ENCODE results near the gene CCDC150. TPM values are rescaled to one million over a fixed set of nuclear protein-coding genes. Genes with fewer than 3 reads are reported as not detected.

CCDC150 gene
- total and polyA plus RNA-seq, 2 of the 8 experiments (the other 6 are each of a cell fraction or from before 2014, with no cell fraction given): 8.3 to 31.9 TPM

DNA sequence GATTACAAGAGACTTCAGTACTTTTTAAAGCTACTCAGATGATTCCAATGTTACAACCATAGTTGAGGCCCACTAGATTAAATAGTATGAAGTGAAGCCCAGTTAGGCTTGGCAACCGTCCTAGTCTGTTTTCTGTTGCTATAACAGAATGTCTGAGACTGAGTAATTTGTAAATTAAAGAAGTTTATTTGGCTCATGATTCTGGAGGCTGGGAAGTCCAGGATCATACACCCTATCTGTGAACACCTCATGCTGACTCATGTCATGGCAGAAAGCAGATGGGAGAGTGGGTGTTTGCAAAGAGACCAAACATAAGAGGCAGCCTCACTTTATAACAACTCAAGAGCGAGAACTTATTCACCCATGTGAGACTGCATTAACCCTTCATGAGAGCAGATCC lies 63.1 kb downstream of the CCDC150 start:
- no peak overlapping the region for H2BK20ac ChIP-seq (ENCODE audit: low read length)
- no peaks in the 10 kb centered on the region for H3K27me3 ChIP-seq (replicated peaks in 1 of 4; ENCODE audit: control insufficient read depth in 3 of 4, extremely low read depth in 1 of 4, insufficient read depth in 3 of 4, low read length in 3 of 4)
- H2BK120ac ChIP-seq (replicated peaks; ENCODE audit: low read depth, low read length): no peak overlapping the region
- FAIRE-seq (no peak), DNase-seq (ENCODE audit: low read depth in 1 of 2, low spot score in 2 of 2) (no peak)
- H4K5ac ChIP-seq (ENCODE audit: insufficient read length, low read depth, low read length): no peak overlapping the region
- H3K4me1 ChIP-seq (replicated peaks in 1 of 4; ENCODE audit: control insufficient read depth in 3 of 4, insufficient read depth in 4 of 4, low read length in 3 of 4): no peaks in the 10 kb centered on the region
- no peak overlapping the region for H2AK5ac ChIP-seq (ENCODE audit: low read depth, low read length)
- WGBS, 2 experiments (ENCODE audit: extremely low coverage in 1 of 2, insufficient coverage in 1 of 2, insufficient read length in 1 of 2, insufficient replicate concordance in 2 of 2, low coverage in 1 of 2, low lambda C conversion rate in 2 of 2, missing lambda C conversion rate in 1 of 2): 98% methylated on average over 2 of the region's 2 CpGs; no CpG with 5 or more reads in 1 of the 2 experiments
- CTCF ChIA-PET (ENCODE audit: partially characterized antibody): no interaction called here
- peaks cover 0 to 7% (median 0%) of the 10 kb centered on the region in 4 experiments; a peak in 1 of 8 replicates for H3K36me3 ChIP-seq (ENCODE audit: control insufficient read depth in 2 of 4, insufficient read depth in 4 of 4, low read length in 3 of 4)
- no peaks in the 10 kb centered on the region for H4K20me1 ChIP-seq (replicated peaks in 1 of 2; ENCODE audit: control insufficient read depth in 1 of 2, insufficient read depth in 2 of 2, low read length in 2 of 2)
- H3K18ac ChIP-seq (ENCODE audit: extremely low read depth, low read length): no peak overlapping the region
- H2BK5ac ChIP-seq (ENCODE audit: low read depth, low read length): no peak overlapping the region
- no peak overlapping the region for H3K27ac ChIP-seq (ENCODE audit: low read depth, low read length)
- TF ChIP-seq TEAD4 (IDR thresholded peaks at IDR 0.05; ENCODE audit: low read depth, low read length) (no peak), CEBPB (IDR thresholded peaks at IDR 0.05; ENCODE audit: low read depth, low read length) (no peak), SIN3A (conservative IDR thresholded peaks at IDR 0.05 in 1 of 2, IDR thresholded peaks at IDR 0.05 in 1 of 2; ENCODE audit: low read depth in 1 of 2, low read length in 2 of 2) (no peak), POU5F1 (IDR thresholded peaks at IDR 0.05; ENCODE audit: low read depth, low read length) (no peak), HDAC2 (IDR thresholded peaks at IDR 0.05; ENCODE audit: borderline replicate concordance in 1 of 2, low read depth in 2 of 2, low read length in 2 of 2) (no peak), HDAC6 (IDR thresholded peaks at IDR 0.05; ENCODE audit: low read depth, low read length) (no peak)
- TF ChIP-seq, protein P1, sequence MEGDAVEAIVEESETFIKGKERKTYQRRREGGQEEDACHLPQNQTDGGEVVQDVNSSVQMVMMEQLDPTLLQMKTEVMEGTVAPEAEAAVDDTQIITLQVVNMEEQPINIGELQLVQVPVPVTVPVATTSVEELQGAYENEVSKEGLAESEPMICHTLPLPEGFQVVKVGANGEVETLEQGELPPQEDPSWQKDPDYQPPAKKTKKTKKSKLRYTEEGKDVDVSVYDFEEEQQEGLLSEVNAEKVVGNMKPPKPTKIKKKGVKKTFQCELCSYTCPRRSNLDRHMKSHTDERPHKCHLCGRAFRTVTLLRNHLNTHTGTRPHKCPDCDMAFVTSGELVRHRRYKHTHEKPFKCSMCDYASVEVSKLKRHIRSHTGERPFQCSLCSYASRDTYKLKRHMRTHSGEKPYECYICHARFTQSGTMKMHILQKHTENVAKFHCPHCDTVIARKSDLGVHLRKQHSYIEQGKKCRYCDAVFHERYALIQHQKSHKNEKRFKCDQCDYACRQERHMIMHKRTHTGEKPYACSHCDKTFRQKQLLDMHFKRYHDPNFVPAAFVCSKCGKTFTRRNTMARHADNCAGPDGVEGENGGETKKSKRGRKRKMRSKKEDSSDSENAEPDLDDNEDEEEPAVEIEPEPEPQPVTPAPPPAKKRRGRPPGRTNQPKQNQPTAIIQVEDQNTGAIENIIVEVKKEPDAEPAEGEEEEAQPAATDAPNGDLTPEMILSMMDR (IDR thresholded peaks at IDR 0.05; ENCODE audit: control extremely low read depth in 1 of 3, insufficient read depth in 1 of 3, low read depth in 1 of 3, low read length in 3 of 3): no peak
- TF ChIP-seq, protein P2, sequence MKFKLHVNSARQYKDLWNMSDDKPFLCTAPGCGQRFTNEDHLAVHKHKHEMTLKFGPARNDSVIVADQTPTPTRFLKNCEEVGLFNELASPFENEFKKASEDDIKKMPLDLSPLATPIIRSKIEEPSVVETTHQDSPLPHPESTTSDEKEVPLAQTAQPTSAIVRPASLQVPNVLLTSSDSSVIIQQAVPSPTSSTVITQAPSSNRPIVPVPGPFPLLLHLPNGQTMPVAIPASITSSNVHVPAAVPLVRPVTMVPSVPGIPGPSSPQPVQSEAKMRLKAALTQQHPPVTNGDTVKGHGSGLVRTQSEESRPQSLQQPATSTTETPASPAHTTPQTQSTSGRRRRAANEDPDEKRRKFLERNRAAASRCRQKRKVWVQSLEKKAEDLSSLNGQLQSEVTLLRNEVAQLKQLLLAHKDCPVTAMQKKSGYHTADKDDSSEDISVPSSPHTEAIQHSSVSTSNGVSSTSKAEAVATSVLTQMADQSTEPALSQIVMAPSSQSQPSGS (IDR thresholded peaks at IDR 0.05; ENCODE audit: low read length): no peak
- POLR2A ChIA-PET (ENCODE audit: partially characterized antibody): no interaction called here
- no peak overlapping the region for H3K4me3 ChIP-seq (ENCODE audit: extremely low read depth in 1 of 4, insufficient read depth in 2 of 4, low read depth in 3 of 4, low read length in 4 of 4)
- H3K4me2 ChIP-seq (ENCODE audit: insufficient read depth in 1 of 2, low read depth in 2 of 2, low read length in 2 of 2): no peak overlapping the region
- no peak overlapping the region for H2BK12ac ChIP-seq (ENCODE audit: low read depth, low read length)
- H3K23me2 ChIP-seq (ENCODE audit: low read depth, low read length): no peaks in the 10 kb centered on the region
- H2BK15ac ChIP-seq (ENCODE audit: low read length): no peak overlapping the region
- H4K91ac ChIP-seq (replicated peaks; ENCODE audit: insufficient read length, low read length): no peak overlapping the region
- no peaks in the 10 kb centered on the region for H3K79me2 ChIP-seq (ENCODE audit: control insufficient read depth in 1 of 2, insufficient read depth in 2 of 2, low read length in 2 of 2)
- no peaks in the 10 kb centered on the region for H3K9me3 ChIP-seq (ENCODE audit: insufficient read depth in 2 of 2, low read depth in 1 of 2, low read length in 1 of 2)
- H3K56ac ChIP-seq (replicated peaks; ENCODE audit: insufficient read length, low read depth, low read length): no peak overlapping the region
- H3K4ac ChIP-seq (replicated peaks; ENCODE audit: insufficient read length, low read depth, low read length): no peak overlapping the region
- no peak overlapping the region for H3K23ac ChIP-seq (ENCODE audit: insufficient read length)
- no peak overlapping the region for H3K9ac ChIP-seq (replicated peaks in 1 of 4; ENCODE audit: extremely low read depth in 1 of 4, low read depth in 3 of 4, low read length in 3 of 4)
- no peaks in the 10 kb centered on the region for H3K79me1 ChIP-seq (ENCODE audit: low read depth, low read length)
- H3K14ac ChIP-seq (ENCODE audit: insufficient read length): no peak overlapping the region
- H2AFZ ChIP-seq (ENCODE audit: low read length): no peak overlapping the region
- H4K8ac ChIP-seq (ENCODE audit: extremely low read depth, insufficient read depth, low read length): no peak overlapping the region
